Suppressor macrophage treated with lipopolysaccharide for 1 hour (primary cell): ENCODE results near the gene RHOC.
A peak's percentile ranks its signal among the peaks of the same experiment; 100 is the strongest.

ENCODE experiments used
- DNase-seq, 3 donors: peaks; one replicate each; pipeline ENCODE4 v3.0.0-alpha.2; 2020 to 2022

Gene RHOC

DNA sequence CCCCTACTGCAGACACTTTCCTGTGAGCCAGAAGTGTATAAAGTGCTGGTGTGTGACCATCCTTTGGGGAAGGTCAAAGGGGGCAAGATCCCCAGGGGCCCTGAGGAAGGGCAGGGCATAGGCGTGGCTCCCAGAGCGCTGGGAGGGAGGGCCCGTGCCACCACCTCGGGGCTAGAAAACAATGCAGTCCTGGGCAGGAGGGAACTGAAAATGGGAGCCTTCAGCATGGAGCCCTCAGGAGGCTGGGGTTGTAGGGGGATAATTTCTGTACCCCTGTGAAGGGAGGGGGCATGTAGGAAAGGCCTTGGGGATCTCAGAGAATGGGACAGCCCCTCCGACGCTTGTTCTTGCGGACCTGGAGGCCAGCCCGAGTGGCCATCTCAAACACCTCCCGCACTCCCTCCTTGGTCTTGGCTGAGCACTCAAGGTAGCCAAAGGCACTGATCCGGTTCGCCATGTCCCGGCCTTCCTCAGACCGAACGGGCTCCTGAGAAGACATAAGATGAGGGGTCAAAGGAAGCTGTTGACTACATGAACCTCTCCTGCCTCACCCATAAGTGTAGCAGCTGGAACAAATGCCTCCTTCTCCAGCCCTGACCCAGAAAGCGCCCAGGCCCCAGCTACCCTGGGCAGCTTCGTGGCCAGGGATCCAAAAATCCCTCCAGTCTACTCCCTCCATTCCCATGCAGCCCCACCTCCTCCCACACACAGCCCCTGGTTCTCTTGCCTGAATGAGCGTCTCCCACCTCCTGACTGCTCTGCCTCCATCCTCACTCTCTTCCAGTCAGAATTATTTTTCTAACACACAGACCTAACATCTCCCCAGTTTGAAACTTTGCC is 5.5 kb downstream of the RHOC start:
- no peak for DNase-seq

GRCh38 chr1:112700290-112701226 is 6.4 kb downstream of the RHOC start:
- DNase-seq, result peak; percentile 89 to 95 (median 90)

DNA sequence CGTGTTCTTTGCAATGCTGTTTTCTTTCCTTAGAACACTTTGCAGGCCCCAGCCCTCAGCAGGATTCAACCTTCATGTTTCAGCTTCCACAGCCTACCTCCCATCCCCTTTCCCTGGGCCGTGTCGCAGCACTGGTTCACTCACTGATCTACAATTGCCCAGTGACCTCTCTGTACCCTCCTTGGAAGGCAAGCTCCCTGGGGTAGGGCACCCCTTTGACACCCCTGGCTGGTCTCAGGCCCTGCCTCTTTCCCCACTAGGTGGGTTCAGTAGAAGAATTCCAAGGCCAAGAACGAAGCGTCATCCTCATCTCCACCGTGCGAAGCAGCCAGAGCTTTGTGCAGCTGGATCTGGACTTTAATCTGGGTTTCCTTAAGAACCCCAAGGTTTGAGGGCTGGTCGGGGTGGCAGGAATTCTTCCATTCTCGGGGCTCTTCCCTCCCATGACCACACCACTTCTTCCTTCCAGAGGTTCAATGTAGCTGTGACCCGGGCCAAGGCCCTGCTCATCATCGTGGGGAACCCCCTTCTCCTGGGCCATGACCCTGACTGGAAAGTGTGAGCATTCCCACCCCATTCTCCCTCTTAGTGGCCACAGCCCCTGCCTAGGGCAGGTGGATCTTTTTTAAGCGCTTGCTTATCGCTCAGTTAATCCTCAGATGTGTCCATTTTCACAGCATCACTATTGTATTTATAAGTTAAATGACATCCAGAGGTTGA is 7.3 kb downstream of the RHOC start:
- peak; percentile 49 to 73 (median 66) for DNase-seq

DNA sequence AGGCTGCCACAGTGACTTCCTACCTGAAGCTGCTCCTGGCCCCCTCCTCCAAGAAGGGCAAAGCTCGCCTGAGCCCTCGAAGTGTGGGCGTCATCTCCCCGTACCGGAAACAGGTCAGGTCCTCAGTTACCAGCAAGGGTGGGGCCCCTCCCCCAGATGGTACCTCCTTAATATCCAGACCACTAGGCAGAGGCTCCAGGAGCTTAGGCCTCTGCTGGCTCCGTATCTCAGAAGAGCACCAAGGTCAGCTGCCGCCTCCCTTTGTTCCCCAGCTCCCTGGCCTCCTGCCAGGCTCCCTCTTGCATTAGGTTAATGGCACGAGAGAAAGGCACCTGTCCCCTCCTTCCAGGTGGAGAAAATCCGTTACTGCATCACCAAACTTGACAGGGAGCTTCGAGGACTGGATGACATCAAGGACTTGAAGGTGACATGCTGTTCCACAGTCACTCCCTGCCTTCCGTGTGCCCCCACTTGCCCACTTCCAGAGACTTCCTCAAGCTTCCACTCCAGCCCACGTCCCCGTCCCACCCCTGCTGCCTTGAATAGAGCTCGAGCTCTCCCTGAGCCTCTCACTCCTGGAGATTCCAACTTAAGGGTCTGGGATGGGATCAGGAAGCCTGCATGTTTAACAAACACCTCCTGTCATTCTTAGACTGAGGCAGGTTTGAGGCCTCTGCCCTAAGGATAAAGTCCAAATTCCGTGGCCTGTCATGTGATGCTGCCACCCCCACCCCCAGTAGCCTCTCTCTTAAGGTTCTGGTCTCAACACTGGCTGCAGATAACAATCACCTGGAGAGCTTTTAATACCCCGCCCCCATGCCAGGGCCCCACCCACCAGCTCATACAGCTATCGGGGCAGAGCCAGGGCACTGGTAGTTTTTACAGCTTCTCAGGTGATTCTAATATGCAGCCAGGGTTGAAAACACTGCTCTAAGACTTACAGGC is 8.3 kb downstream of the RHOC start:
- no peak for DNase-seq

- DNase-seq, result no peak
Measured at GRCh38 chr1:112697781-112698201, 9.1 kb downstream of the RHOC start.

DNA sequence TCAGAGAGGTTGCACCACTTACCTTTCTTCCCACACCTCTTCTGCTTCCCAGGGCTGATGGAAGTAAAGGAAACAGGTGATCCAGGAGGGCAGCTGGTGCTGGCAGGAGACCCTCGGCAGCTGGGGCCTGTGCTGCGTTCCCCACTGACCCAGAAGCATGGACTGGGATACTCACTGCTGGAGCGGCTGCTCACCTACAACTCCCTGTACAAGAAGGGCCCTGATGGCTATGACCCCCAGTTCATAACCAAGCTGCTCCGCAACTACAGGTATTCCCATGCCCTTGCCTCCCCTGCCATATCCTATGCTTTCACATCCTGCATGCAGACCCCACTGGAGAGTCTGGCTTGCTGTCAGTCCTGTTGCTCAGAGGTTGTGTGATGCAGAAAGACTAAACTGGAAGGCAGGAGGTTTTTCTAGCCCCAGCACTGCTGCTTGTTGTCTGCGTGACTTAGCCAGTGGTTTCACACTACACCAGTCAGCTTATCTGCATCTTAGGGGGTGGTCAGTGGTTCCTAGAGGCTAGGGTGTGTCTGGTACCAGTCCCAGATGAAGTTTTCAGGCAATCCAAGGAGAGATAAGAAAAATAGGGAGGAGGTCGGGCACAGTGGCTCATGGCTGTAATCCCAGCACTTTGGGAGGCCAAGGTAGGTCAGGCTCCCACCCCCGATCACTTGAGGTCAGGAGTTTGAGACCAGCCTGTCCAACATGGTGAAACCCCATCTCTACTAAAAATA is 10.2 kb downstream of the RHOC start:
- no peak for DNase-seq

DNA sequence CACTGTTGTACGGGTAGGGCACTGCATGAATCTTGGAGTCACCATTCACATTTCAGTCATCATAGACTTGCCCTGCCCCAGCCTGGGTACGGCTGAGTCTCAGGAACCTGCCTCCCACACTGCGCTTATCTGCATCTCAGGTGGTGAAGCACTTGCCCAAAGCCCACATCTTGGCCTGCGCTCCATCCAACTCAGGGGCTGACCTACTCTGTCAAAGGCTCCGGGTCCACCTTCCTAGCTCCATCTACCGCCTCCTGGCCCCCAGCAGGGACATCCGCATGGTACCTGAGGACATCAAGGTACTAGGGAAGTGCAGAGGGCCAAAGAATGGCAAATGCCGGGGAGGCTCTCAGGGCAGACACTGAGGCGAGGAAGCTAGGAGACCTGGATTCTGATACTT is 11.7 kb downstream of the RHOC start:
- DNase-seq, result no peak

DNA sequence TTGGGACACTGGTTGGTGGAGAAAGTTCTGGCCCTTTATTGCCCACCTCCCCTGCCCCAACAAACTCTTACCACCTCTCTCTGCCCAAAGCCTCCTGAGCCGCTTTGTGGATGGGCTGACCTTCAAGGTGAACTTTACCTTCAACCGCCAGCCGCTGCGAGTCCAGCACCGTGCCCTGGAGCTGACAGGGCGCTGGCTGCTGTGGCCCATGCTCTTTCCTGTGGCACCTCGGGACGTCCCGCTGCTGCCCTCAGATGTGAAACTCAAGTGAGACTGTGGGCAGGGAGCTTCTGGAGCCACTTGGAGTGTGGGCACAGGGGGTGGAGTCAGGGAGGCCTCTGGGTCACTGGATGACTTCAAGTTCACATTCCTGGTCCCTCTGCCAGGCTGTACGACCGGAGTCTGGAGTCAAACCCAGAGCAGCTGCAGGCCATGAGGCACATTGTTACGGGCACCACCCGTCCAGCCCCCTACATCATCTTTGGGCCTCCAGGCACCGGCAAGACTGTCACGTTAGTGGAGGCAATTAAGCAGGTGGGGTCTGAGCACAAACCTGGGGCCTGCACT is 12.5 kb downstream of the RHOC start:
- no peak for DNase-seq

GRCh38 chr1:112693821-112694220 is 13.1 kb downstream of the RHOC start:
- DNase-seq, result no peak

- no peak for DNase-seq
Measured at GRCh38 chr1:112692681-112693080, 14.2 kb downstream of the RHOC start.

GRCh38 chr1:112689842-112690237 is 17.1 kb downstream of the RHOC start:
- no peak for DNase-seq

GRCh38 chr1:112689196-112689841 is 17.6 kb downstream of the RHOC start:
- no peak for DNase-seq

- no peak for DNase-seq
Measured at GRCh38 chr1:112688781-112689193, 18.1 kb downstream of the RHOC start.

GRCh38 chr1:112687785-112688496 is 19.0 kb downstream of the RHOC start:
- no peak for DNase-seq

DNA sequence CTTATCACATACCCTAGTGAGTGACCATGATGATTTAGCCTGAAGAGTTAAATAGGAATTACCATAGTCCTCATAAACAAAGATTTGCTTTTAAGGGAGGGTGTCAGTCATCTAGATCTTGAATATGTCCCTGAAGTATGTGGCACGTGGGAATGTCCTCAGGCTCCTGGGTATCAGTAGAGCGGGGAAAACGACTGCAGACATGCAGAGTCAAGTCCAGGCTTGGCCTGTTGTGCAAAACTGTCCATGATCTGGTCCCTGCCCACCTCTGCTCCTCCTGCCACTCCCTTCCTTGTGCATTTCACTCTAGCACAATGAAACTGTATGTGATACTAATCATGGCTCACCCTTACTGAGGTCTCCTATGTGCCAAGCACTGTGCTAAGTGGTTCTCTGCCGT is 19.6 kb downstream of the RHOC start:
- no peak for DNase-seq

DNA sequence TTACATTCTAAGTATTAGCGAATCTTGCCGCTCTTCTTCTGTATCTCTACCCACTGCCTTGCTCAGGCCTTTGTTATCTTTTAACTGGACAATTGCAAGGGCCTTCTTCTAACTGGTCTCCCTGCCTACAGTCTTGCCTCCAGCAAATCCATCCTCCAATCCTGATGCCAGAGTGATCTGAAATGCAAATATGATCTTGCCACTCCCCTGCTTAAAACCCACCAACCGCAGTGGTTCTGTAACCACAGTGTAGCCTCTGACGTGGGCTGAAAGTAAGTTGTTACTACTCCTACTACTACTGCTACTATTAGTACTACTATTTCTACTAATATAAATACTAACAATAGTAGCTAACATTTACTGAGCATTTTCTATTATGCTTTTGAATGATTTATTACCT is 20.1 kb downstream of the RHOC start:
- DNase-seq, result no peak

GRCh38 chr1:112686417-112686816 is 20.5 kb downstream of the RHOC start:
- DNase-seq, result no peak

DNA sequence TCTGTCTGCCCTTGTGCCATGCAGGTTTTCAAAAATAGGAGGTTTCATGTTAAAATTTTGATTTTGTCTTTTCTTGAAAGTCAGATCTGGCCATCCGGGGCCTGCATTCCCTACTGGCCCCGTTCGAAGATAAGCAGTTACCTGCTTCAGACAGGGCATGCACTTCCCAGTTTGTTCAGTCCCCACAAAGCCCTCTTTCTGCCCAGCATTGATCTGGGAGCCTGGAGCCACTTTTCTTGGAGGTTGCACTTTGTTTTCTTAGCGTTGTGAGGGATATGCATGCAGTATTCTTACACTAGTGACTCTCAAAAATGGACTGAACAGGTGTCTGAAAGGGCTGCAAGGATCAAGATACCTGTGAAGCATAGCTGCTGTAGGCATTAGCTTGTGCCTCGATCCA is 21.0 kb downstream of the RHOC start:
- DNase-seq, result no peak

DNA sequence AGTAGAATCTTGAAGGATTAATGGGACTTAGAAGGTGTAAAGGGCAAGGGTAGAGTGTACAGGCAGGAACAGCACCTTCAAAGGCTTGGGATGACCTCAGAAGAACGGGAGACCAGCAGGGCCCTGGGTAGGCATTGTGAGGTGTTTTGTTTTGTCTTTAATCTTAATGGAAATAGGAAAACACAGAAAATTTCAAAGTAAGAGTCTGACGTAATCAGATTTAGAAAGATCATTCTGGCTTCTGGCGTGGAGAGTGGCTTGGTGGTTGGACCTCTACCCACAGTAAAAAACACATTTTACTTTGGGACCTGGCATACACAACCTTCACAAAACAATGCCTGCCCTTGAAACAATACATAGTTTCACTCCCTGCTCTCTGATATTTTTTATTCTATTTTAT is 28.3 kb downstream of the RHOC start:
- no peak for DNase-seq

GRCh38 chr1:112677501-112677900 is 29.4 kb downstream of the RHOC start:
- DNase-seq, result no peak
